Aorta (tissue), 5 donors: Measurements from ENCODE around the gene KLK3. TPM values are rescaled to one million over a fixed set of nuclear protein-coding genes. Genes with fewer than 3 reads are reported as not detected.

ENCODE experiments used
- ATAC-seq: fragments of 200-7000 bp; cut with Tn5 transposase; one replicate; pipeline ENCODE4 v1.9.1; 2022; ENCODE audit warnings: moderate library complexity; ENCODE audit not compliant: low FRiP score
- DNase-seq, 2 donors: peaks; one replicate each; pipeline ENCODE4 v3.0.0-alpha.2; 2020
- H3K27ac ChIP-seq, 2 donors: one replicate each; pipeline ENCODE4 v1.5.1; 2013; ENCODE audit warnings: low read length in 2 of 2, mild to moderate bottlenecking in 2 of 2, moderate library complexity in 2 of 2, control low read depth in 1 of 2, inconsistent platforms in 1 of 2, low read depth in 1 of 2
- H3K27me3 ChIP-seq, 2 donors: one replicate each; pipeline ENCODE4 v1.6.1; 2013; ENCODE audit warnings: control low read depth in 1 of 2, low read length in 1 of 2, mild to moderate bottlenecking in 1 of 2, moderate library complexity in 1 of 2; ENCODE audit not compliant: insufficient read depth in 2 of 2, control insufficient read depth in 1 of 2
- H3K36me3 ChIP-seq, 2 donors: one replicate each; pipeline ENCODE4 v1.6.1; 2013; ENCODE audit warnings: control low read depth in 1 of 2, low read length in 1 of 2, mild to moderate bottlenecking in 1 of 2; ENCODE audit not compliant: insufficient read depth in 2 of 2, control insufficient read depth in 1 of 2
- H3K4me1 ChIP-seq, 2 donors: one replicate each; pipeline ENCODE4 v1.6.1; 2013; ENCODE audit warnings: low read length in 2 of 2, control low read depth in 1 of 2, mild to moderate bottlenecking in 1 of 2, moderate library complexity in 1 of 2; ENCODE audit not compliant: insufficient read depth in 2 of 2, control insufficient read depth in 1 of 2
- H3K4me3 ChIP-seq, 2 donors: one replicate each; pipeline ENCODE4 v1.5.1; 2013; ENCODE audit warnings: low read length in 2 of 2, control low read depth in 1 of 2, mild to moderate bottlenecking in 1 of 2
- H3K9me3 ChIP-seq: one replicate; pipeline ENCODE4 v1.6.1; 2013; ENCODE audit warnings: mild to moderate bottlenecking, low read length; ENCODE audit not compliant: control insufficient read depth
- WGBS, 2 donors: extraction: QIAGEN DNeasy Blood & Tissue Kit; methylation state at CpG; one replicate each; pipeline ENCODE4 v1.1.7; 2013; 5-methylcytosine and 5-hydroxymethylcytosine counted together
- intact Hi-C, 2 donors: fragments of 100-400 bp; cut with DNase I; formaldehyde crosslinking; loops; one replicate each; pipeline versions ENCODE4 v1.14.2 to v1.15.0; 2022
- polyA plus RNA-seq, 2 donors: library from polyadenylated mRNA; stranded (reverse); fragments of 200-250 nt; gene quantifications; one replicate each; pipeline ENCODE4 v1.2.3, GENCODE V29; 2013
- total RNA-seq, 2 donors: library from RNA; stranded (reverse); fragmentation: NEBNext Ultra II Directional; extraction: Animal tissue kit (Norgen Biotek cat#: 25700); gene quantifications; one replicate each; pipeline ENCODE4 v1.2.1, GENCODE V29; 2021
- donor health status: healthy with polysubstance abuse.
- donor health status: Bipolar disorder and iron deficiency.
- donor health status: DM: no; HTN: no; CAD: no.
- donor health status: DM: no; HTN: no; CAD: no.
- donor health status: DM: yes; HTN: yes; CAD: no.

Gene KLK3
- total and polyA plus RNA-seq, 4 donors = 1.4 TPM; not detected in 3

DNA sequence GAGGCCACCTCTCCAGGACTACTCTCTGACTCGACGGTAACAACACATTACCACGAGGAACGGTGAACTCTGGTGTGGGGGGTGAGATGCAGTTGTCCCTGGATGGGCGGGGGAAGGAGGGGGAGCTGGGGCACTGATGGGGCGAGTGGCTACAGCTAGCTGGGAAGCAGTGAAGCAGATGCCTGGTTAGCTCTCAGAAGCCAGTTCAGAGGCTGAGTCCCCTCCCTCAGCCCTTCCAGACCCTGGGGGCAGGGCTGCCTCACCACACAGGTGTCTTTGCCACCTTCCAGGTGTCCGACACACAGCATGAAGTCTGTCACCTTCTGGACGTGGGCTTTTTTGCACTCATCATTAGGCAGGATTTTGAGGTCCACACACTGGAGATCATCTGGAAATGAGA lies 35.1 kb upstream of the KLK3 start:
- ATAC-seq (no peak), DNase-seq (no peak)
- H3K36me3 ChIP-seq = no peaks in the 10 kb centered on the region
- H3K27me3 ChIP-seq = no peaks in the 10 kb centered on the region
- no peaks in the 10 kb centered on the region for H3K4me1 ChIP-seq
- H3K4me3 ChIP-seq = no peak overlapping the region
- intact Hi-C loops = loop anchor here in 1 of 2 donors (2.0 kb wide), 1 partner anchor 59 kb away; no protein-coding TSS in a partner anchor
- H3K27ac ChIP-seq = no peak overlapping the region
- WGBS, 2 donors = 19 to 34% methylated on average over 8 of the region's 8 CpGs
- peaks cover 2% of the 10 kb centered on the region for H3K9me3 ChIP-seq

DNA sequence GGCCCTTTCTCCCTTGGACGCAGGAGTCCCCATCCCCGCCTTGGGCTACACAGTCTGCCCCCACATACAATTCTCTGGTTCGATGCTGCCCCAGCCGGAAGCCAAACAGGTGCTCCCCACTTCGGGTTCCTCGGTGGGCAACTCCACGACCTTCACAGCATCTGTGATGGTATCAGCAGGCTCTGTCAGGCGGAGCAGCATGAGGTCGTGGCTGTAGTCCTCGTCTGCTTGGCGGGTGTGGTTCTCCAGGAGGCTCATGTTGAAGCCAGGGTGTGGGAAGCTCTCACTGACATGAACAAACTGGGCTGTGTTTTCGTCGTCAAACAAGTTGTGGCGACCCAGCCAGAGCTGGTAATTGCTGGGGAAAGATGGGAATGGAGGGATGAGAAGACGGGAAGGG lies 34.6 kb upstream of the KLK3 start:
- Histone ChIP-seq H3K27ac (no peak overlapping the region), H3K9me3 (peaks cover under 1% of the 10 kb centered on the region), H3K4me1 (no peaks in the 10 kb centered on the region), H3K4me3 (no peak overlapping the region), H3K27me3 (no peaks in the 10 kb centered on the region), H3K36me3 (no peaks in the 10 kb centered on the region)
- 6 to 9% methylated on average over 15 of the region's 15 CpGs for WGBS, 2 donors
- intact Hi-C loops = no loop called here
- ATAC-seq (no peak), DNase-seq (no peak)

- intact Hi-C loops = no loop called here
- no peak for DNase-seq
- Histone ChIP-seq H3K9me3 (no peaks in the 10 kb centered on the region), H3K4me3 (no peak overlapping the region), H3K27me3 (no peaks in the 10 kb centered on the region), H3K4me1 (no peaks in the 10 kb centered on the region), H3K36me3 (no peaks in the 10 kb centered on the region), H3K27ac (no peak overlapping the region)
- ATAC-seq = no peak
- 5 to 6% methylated on average over 11 to 21 of the region's 21 CpGs for WGBS, 2 donors
These were observed 34.0 kb upstream of the KLK3 start for GRCh38 chr19:50820549-50821247.

DNA sequence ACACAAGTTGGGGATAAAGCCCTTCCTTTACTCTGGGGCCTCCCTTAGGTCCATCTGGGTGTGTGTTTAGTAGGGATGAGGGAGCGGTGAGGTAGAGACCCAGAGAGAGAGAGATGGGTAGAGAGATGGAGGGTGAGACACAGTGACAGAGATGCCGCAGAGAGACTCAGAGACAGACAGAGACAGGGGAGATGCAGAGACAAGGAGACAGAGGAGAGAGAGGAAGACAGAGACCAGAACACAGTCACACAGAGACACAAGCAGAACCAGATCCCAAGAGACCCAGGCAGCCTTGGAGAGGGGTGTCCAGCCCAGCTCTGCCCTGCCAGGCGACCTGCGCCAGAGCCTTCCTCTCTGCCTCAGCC lies 33.5 kb upstream of the KLK3 start:
- intact Hi-C loops = no loop called here
- DNase-seq (no peak), ATAC-seq (no peak)
- no peaks in the 10 kb centered on the region for H3K36me3 ChIP-seq
- no peak overlapping the region for H3K27ac ChIP-seq
- H3K9me3 ChIP-seq = no peaks in the 10 kb centered on the region
- H3K4me3 ChIP-seq = no peak overlapping the region
- no peaks in the 10 kb centered on the region for H3K4me1 ChIP-seq
- H3K27me3 ChIP-seq = no peaks in the 10 kb centered on the region
- 62 to 65% methylated on average over 4 of the region's 4 CpGs for WGBS, 2 donors

DNA sequence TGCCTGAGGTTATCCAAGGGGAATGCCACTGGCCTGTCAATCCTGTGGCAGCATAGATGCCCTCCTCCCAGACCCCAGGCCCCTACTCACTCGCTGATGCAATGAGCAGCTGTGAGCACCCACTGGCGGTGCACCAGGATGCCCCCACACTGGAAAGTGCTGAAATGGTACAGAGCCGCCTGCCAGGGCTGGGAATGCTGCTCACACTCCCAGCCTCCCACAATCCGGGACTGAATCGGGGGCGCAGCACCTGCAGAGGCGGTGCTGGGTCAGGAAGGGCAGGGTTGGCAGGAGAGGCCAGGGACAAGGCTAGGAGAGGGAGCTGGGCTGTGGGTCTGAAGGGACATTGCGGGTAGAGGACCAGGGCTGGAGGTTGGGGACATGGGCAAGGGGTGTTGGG lies 33.1 kb upstream of the KLK3 start:
- intact Hi-C loops = no loop called here
- DNase-seq = no peak
- no peak overlapping the region for H3K27ac ChIP-seq
- ATAC-seq = no peak
- no peaks in the 10 kb centered on the region for H3K9me3 ChIP-seq
- 51 to 59% methylated on average over 8 of the region's 8 CpGs for WGBS, 2 donors
- no peak overlapping the region for H3K4me3 ChIP-seq
- H3K27me3 ChIP-seq = no peaks in the 10 kb centered on the region
- no peaks in the 10 kb centered on the region for H3K4me1 ChIP-seq
- no peaks in the 10 kb centered on the region for H3K36me3 ChIP-seq

- Histone ChIP-seq H3K27ac (no peak overlapping the region), H3K27me3 (no peaks in the 10 kb centered on the region), H3K9me3 (no peaks in the 10 kb centered on the region), H3K4me3 (no peak overlapping the region), H3K4me1 (no peaks in the 10 kb centered on the region), H3K36me3 (no peaks in the 10 kb centered on the region)
- 73 to 75% methylated on average over 7 of the region's 7 CpGs for WGBS, 2 donors
- no peak for DNase-seq
- no peak for ATAC-seq
- intact Hi-C loops = no loop called here
These were observed 32.0 kb upstream of the KLK3 start for GRCh38 chr19:50822661-50823208.

- H3K4me3 ChIP-seq = no peak within 1 kb of the TSS
- intact Hi-C loops = no loop called here
- ATAC-seq (no peak), DNase-seq (peak in 1 of 2 donors; percentile 58)
- H3K9me3 ChIP-seq = no peaks in the 10 kb centered on the region
- no peak within 1 kb of the TSS for H3K27ac ChIP-seq
- H3K27me3 ChIP-seq = no peaks in the 10 kb centered on the region
- no peaks in the 10 kb centered on the region for H3K36me3 ChIP-seq
- WGBS, 2 donors = 55 to 70% methylated on average over 9 to 14 of the region's 14 CpGs
- H3K4me1 ChIP-seq = no peaks in the 10 kb centered on the region
These were observed 31.2 kb upstream of the KLK3 start, which contains the start of gene KLK1 for GRCh38 chr19:50823389-50824042. TSS of gene KLK1 (minus strand) at chr19:50823787. CDS start at chr19:50823748, 39 bp downstream.

- WGBS, 2 donors = 76 to 81% methylated on average over 43 of the region's 43 CpGs
- Histone ChIP-seq H3K9me3 (no peaks in the 10 kb centered on the region), H3K36me3 (no peaks in the 10 kb centered on the region), H3K4me1 (no peaks in the 10 kb centered on the region), H3K27ac (no peak overlapping the region), H3K4me3 (no peak overlapping the region), H3K27me3 (no peaks in the 10 kb centered on the region)
- ATAC-seq = no peak
- intact Hi-C loops = no loop called here
- DNase-seq = peak in 1 of 2 donors; percentile 65
These were observed 28.0 kb upstream of the KLK3 start for GRCh38 chr19:50826492-50827240.
